ENCODE results near the gene ATG2A.

Gene ATG2A

DNA sequence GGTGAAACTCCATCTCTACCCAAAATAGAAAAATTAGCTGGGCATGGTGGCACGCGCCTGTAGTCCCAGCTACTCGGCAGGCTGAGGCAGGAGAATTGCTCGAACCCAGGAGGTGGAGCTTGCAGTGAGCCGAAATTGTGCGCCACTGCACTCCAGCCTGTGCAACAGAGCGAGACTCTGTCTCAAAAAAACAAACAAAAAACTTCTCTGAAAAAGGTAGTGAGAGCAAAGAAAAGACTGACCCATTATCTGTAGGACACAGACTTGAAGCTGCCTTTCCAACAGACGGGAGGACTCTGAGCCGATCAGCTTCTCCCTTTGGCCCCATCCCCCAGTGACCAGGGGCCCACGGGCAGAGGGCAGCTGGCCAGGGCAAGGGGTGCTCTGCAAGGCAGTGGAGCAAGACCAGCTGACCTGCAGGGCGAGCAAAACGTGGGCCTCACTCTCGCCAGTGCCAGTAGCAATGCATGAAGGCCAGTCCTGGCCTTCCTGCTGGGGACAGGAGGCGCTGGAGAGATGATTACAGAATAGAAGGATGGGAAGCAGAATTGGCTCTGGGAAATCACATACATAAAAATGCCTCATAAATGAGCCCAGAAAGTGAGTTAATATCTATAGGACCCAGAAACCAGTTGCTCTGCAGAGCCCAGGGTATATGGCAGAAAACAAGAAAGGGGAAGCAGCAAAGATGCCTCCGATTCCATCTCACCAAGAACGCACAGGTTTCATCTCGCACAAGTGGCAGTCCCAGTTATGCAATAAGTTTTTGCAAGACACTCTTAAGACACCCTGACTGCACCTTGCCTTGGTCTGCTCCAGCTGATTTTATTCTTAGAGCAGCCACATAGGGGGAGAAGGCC is 41.4 kb downstream of the ATG2A start:
- no peak for DNase-seq (ENCODE audit: low read depth, low spot score)
- no peak overlapping the region for H3K27ac ChIP-seq

DNA sequence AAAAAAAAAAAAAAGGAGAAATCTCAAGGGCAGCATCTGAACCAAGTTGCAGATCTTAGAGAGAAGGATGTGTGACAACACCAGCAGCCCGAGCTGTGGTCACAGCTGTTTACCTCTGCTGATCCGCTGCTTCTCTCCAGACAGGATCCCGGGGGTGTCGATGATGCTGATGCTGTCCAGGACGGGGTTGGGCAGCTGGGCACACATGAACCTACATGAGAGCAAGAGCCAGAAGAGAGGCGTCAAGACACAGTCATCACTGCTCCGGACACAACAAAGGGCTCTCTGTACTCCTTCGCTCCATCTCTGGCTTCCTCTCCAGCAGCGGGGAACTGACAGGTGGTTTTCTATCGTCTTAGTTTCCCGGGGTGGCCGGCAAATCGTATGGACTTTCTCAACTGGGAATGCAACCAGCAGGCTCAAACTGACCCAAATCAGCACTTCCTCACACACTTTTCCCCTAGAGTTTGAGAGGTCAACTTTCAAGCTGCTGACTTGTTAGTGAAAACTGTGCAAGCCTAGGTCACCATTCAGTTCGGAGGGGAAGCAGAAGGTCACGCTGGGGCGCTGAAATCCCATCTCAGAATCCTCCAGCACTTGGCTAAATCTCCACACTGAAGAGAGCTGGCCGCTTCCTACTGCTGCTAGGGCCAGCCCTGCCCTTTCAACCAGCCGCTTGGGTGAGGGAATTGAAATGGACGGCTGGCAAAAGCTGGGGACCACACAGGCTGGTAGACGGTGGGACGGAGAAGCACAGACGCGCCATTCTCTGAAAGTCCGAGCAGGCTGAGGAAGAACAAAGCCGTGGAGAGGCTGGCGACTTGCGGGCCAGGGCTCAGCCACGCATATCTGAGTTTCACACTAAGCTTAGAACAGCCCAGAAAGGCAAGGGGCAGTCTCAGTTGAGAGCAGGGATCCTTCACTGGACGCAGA is 42.4 kb downstream of the ATG2A start:
- H3K27ac ChIP-seq: no peak overlapping the region
- no peak for DNase-seq (ENCODE audit: low read depth, low spot score)

DNA sequence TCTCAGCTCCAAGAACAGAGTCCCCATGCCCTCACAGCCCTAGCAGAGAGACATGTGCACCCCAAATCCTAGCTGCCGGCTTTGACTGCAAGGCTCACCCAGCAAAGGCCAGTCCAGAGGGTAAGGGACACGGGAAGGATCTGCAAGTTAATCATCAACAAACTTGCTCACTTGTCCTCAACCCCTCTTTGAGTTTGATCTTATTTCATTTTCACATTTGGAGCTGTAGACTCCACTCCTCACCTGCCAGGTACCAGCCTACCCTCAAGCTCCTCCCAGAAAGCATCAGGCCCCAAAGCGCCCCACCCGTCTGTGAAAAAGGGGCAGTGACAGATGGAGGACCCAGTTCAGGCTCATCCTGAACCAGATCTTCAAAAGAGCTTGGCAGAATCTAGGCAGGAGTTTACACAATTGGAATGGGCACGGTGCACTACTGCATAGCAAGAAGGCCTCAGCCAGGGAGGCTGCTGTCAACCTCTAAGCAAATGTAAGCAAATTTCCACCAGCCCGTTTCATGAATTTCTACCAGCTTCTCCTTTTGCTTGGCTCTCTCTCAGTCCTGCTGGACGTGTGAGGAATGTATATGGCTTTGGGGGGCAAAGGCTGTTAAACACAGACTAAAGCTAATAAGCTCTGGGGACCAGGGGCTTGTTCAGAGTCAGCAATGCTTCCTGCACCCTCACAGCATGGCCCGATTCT is 44.1 kb downstream of the ATG2A start:
- DNase-seq (ENCODE audit: low read depth, low spot score): no peak
- H3K27ac ChIP-seq: no peak overlapping the region

DNA sequence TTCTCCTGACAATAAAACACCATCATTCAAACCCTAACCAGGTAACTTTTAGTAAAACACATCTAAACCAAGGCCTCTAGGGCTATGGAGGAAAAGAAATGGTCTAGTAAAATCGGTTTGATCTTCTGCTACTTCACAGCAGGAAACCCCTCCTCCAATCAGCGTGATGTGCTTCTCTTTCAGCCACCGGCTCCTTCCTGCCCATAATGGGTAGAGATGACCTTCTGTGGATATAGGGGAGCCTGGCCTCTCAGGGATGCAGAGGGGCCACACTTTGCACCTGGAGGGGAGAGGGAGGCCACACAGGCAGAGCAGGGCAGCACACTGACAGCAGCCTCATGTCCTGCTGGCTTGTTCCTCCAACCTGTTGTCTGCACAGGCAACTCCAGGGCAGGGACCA is 45.5 kb downstream of the ATG2A start:
- H3K27ac ChIP-seq: peak overlapping the region; percentile 82
- no peak for DNase-seq (ENCODE audit: low read depth, low spot score)

DNA sequence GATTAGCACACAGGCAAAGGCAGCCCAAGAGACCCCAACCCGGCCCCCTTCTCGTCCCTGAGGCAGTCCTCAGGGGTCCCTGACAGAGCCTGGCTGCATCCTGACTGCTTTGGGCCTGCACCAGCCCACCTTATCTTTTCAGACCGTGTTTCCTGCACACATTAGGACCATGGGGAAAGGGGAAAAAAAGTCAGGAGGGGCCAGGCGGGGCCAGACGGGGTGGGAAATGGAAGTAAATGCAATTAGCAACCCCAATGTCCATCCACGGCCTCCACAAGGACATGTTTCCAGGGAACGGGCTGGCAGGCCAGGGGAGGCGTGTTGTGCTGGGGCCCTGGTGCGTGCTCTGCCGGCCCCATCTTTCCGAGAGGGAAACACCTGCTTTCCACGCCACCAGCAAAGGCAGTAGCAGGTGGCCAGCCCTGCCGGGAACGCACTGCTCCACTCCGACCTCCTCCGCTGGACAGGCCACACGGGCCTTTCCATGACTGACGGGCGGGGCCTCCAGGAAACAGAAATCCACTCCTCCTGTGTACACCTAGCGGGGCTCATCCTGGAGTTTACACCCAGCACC is 46.0 kb downstream of the ATG2A start:
- peak overlapping the region; percentile 82 for H3K27ac ChIP-seq

DNA sequence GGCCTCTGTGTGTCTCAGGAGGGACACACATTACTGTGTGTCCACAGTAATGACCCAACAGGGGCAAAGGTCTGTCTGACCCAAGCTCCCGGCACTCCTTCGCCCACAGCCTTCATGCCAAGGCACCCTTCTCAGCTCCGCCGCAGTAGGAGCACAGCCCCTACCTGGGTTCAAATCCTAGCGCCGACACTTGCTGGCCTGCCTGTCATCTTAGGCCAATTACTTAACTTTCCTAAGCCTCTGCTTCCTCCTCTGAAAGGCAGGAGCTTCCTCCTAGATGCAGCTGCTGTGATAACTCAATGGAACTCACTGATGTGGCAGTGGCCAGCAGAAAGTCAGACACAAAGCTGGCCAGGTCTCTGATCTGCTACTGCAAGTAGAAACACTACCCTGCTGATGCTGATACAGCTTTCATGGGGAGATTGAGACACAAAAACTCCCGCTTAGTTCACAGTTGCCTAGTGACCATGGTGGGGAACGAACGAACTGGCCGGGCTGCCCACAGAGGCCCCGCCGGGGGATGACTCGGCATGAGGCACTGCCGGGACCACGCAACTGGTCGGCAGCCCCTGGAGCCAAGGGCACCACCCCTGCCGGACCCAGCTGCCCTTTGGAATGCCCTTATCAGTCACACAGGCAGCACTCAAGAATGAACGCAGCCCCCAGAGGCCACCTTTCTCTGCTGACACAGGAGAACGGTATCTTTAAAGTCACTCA is 46.7 kb downstream of the ATG2A start:
- no peak for DNase-seq (ENCODE audit: low read depth, low spot score)
- H3K27ac ChIP-seq: peak overlapping the region; percentile 82

More for the DNA sequence above, 46.0 kb downstream of the ATG2A start:
- DNase-seq (ENCODE audit: low read depth, low spot score): no peak

DNA sequence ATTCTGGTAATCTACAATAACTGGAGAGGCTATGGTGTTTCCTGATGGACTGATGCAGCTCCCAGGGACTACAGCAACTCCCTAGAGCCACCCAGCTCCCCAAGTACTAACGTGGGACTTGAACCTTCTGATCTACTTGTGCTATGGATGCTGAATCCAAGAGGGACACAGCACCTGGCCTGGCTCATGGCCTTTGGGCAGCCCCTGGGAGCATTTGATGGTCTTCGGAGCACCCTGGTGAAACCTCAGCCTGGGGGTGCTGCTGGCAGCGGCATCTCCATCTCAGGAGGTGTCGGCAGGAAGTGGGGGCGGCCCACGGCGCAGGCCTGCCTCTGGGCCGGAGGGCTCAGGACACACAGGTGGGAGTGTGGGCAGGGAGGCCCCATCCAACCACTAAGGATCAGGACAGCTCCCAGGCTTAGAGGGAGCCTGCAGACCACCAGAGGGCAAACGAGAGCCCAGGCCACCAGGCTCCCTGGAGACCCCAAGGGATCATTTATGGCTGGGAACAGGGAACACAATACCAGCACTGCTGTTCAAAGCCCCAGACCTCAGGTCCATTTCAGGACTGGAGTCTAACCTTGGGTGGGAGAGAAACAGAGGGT is 47.3 kb downstream of the ATG2A start:
- DNase-seq (ENCODE audit: low read depth, low spot score): no peak
- H3K27ac ChIP-seq: peak overlapping the region; percentile 82

DNA sequence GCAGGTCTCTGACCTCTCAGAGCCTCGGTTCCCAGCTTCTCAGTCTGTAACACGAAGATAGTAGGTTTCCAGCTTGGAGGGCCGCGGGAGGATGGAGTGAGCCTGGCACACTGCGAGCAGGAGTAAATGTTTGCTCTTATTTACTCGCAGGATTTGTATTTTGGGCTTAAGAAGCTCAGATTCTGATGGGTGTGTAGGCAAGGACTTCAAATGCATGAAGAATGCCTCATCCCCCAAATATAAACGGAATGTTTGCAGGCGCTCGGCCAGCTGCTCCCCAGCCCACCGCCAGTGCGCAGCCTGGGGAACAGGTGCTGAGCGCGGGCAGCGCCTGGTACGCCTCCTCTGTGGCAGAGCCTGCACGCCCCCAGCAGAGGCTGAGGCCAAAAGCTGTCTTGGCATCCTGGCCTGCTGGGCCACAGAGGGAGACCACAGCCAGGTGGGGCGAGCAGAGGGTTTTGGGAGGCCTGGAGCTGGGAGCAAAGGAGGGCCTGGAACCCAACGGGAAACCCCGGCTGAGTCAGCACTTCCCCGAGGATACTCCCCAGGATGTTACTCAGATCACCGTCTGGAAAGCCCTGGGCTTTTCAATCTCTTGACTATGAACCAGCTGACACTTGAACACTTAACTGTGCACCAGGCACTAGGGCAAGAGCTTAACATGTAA is 48.0 kb downstream of the ATG2A start:
- H3K27ac ChIP-seq: peak overlapping the region; percentile 82
- DNase-seq (ENCODE audit: low read depth, low spot score): no peak

DNA sequence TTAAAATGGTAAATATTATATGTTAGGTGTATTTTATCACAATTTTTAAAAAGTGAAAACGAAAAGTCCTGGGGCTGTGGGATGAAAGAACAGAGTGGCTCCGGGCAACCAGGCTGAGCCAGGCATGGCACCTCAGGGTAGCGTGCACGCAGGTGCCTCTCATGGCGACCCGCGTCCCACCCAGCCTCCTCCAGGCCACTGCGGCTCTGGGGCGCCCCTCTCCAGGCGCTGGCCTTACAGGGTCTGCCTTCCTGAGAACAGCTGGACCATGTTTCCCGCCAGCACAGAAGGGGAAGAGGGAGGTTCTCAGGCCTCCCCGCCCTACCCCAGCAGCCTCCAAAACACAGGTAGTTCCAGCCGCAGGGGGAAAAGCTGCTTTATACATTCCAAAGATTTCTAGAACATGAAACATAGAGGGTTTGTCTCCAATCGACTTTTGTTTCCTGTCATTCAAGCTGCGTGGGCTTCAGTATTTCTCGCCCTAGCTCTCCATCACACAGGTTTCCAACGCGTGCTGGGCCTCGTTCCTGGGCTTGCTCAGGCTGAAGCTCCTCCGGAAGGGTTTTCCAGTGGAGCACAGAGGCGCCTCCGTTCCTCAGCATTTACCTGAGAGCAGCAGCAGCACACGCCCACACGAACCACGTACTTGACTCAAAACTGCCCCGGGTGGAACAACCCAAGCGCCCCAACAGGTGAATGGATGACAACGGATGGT is 49.1 kb downstream of the ATG2A start:
- no peak for DNase-seq (ENCODE audit: low read depth, low spot score)
- H3K27ac ChIP-seq: peak overlapping the region; percentile 82

DNA sequence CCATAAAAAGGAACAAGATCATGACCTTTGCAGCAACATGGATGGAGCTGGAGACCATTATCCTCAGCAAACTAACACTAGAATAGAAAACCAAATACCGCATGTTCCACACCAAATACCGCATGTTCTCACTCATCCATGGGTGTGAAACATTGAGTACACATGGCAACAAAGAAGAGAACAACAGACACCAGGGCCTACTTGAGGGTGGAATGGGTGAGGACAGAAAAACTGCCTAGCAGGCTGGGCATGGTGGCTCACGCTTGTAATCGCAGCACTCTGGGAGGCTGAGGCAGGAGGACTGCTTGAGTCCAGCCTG is 50.9 kb downstream of the ATG2A start:
- peak overlapping the region; percentile 64 for H3K27ac ChIP-seq
- DNase-seq (ENCODE audit: low read depth, low spot score): no peak

DNA sequence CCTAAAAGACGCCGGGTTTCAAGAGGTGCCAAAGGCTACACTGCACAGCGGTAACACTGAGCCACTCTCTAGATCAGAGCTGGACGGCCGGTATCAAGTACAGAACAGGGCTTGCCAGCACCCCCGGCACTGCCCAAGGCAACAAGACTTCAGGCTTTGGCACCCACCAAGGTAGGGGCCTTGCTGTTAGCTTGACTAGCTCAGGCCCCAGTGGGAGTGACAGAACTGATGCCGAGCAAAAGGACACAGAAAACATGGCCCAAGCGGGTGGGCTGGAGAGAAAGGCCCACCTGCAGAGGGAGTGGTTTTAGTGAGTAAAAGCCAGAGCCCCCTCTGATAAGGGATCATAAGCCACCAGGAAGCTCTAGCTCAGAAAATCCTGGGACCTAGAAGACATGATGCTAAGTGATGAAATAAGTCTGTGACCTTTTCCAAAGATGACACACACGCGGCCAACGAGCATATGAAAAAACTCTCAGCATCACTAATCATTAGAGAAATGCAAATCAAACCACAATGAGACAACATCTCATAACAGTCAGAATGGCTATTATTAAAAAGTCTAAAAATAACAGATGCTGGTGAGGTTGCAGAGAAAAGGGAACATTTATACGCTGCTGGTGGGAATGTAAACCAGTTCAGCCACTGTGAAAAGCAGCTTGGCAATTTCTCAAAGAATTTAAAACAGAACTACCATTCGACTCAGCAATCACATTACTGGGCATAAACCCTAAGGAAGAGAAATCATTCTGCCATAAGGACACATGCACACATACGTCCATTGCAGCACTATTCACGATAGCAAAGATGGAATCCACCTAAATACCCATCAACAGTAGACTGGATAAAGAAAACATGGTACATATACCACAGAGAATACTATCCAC is 51.5 kb downstream of the ATG2A start:
- H3K27ac ChIP-seq: peak overlapping the region; percentile 64
- DNase-seq (ENCODE audit: low read depth, low spot score): no peak

DNA sequence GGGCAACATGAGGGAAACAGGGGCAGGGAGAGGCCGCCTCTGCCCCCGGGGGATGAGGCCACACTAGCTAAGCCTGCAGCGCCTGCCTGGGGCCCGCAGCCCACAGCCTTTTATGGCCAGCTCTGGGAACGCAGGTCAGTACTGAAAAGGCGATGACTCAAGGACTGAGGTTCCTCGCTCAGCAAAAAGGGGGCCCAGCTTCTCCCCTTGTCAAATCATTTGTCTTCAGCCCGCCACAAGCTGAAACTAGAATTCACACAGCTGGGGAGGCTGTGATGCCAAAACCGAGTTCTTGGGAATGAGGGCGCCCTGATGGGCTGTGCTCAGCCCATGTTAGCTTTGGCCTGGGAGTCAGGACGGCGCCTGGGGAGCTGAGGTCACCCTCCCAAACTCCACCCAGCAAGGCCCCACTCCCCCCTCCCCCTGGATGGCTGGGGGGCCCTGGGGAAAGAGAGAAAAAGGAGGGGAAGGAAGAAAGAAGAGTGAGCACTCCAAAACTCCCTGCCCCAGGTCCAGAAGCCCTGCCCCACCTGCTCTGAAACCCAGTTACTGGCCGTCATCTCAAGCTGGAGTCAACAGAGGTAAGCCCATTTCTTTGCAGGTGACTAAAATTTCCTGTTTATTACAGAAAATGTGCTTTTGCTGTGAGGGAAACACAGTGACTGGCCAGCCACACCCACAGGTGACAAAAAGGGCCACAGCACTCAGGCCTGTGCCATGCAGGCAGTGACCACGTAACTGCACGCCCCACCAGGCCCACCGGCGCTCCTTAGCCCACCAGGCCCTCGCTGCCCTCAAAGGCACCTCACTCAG is 52.3 kb downstream of the ATG2A start:
- H3K27ac ChIP-seq: peak overlapping the region; percentile 64
- DNase-seq (ENCODE audit: low read depth, low spot score): no peak

DNA sequence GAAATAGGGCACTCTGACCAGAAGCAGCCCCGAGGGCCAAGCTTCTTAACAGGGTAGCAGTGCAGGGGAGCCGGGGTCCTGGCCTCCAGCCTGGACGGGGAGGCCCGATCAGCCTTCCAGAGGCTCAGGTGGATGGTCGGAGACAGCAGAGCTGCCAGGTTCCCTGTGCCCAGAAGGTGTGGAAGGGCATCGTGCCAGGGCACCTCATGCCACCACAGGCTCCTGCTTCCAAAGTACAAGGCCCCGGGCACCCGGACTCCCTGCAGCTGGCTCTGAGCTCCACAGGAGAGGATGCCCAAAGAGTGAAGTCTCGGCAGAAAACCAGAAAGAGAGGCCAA is 52.9 kb downstream of the ATG2A start:
- H3K27ac ChIP-seq: peak overlapping the region; percentile 64
- DNase-seq (ENCODE audit: low read depth, low spot score): no peak

DNA sequence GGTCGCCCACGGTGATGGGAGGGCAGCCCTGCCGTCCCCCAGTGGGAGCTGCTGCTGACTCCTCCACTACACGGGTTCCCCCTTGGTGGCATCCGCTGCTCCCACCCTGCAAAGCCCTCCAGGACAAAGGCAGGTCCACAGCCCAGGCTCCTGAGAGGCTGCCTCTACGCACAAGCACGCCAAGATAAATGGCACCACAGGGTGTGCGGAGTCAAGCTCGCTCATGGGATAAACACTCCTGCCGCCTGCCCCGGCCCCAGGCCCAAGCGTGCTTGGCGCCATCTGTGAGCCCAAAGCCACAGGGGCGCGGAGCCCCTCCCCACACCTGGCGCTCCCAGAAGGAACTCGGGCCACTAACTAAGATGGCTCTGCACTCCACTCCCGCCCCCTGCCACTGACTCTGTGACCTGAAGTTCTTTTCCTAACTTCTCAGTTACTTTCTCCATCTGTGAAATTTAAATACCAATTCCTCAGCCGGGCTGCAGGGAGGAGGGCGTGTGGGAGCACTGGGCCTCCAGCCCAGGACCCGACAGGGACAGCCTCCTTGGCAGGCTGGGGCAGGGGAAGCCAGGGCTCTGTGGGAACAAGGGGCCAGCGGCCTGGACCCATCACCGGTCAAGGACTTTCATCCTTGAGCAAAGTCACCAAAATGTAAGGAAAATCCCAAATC is 53.5 kb downstream of the ATG2A start:
- no peak for DNase-seq (ENCODE audit: low read depth, low spot score)
- H3K27ac ChIP-seq: peak overlapping the region; percentile 64

DNA sequence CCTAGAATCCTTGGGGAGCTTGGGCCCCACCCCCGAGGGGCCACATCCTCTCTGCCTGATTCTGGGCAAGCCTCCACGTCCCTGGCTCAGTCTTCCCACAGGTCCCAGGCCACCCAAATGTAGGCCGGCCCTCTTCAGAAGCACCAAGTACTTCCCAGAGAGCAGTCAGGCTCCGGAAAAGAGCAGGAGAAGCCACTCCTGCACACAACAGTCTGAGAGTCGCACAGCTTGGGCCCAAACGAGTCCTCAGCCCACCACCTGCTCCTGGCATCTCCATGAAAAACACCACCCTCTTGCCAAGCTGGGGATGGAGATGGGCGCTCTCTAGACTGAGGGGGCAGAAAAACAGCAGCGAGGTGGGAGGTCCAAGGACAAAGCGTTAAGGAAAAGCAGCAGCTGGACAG is 54.0 kb downstream of the ATG2A start:
- H3K27ac ChIP-seq: peak overlapping the region; percentile 5
- no peak for DNase-seq (ENCODE audit: low read depth, low spot score)
